ENCODE data around the gene SCAI.

DNA sequence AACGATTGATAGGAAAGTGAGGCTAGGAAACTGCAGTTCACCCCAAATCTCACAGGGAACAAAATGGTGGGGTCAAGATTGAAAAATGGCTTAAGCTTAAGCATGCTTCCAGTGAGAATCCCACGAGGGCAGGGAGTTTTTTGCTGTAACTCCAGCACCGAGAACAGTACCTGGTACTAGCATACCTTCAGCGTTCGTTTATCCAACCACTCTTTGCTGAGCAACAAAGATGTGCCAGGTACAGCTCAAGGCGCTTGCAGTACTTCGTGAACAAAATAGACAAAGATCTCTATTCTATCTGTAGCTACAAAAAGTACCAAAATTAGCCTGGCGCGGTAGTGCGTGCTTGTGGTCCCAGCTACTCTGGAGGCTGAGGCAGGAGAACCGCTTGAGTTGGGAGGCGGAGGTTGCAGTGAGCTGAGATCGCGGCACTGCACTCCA lies 47.1 kb upstream of the SCAI start:
- TF ChIP-seq TAF1 (IDR thresholded peaks at IDR 0.05; ENCODE audit: borderline replicate concordance, insufficient read depth, low read length) = no peak
- TF ChIP-seq, protein P1, sequence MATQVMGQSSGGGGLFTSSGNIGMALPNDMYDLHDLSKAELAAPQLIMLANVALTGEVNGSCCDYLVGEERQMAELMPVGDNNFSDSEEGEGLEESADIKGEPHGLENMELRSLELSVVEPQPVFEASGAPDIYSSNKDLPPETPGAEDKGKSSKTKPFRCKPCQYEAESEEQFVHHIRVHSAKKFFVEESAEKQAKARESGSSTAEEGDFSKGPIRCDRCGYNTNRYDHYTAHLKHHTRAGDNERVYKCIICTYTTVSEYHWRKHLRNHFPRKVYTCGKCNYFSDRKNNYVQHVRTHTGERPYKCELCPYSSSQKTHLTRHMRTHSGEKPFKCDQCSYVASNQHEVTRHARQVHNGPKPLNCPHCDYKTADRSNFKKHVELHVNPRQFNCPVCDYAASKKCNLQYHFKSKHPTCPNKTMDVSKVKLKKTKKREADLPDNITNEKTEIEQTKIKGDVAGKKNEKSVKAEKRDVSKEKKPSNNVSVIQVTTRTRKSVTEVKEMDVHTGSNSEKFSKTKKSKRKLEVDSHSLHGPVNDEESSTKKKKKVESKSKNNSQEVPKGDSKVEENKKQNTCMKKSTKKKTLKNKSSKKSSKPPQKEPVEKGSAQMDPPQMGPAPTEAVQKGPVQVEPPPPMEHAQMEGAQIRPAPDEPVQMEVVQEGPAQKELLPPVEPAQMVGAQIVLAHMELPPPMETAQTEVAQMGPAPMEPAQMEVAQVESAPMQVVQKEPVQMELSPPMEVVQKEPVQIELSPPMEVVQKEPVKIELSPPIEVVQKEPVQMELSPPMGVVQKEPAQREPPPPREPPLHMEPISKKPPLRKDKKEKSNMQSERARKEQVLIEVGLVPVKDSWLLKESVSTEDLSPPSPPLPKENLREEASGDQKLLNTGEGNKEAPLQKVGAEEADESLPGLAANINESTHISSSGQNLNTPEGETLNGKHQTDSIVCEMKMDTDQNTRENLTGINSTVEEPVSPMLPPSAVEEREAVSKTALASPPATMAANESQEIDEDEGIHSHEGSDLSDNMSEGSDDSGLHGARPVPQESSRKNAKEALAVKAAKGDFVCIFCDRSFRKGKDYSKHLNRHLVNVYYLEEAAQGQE (IDR thresholded peaks at IDR 0.05; ENCODE audit: insufficient read depth in 1 of 2, low read depth in 2 of 2, low read length in 2 of 2) = no peak
- no peak for TF ChIP-seq SIN3A (IDR thresholded peaks at IDR 0.05; ENCODE audit: borderline replicate concordance, insufficient read depth, low read length)
- no peak for TF ChIP-seq POLR2AphosphoS5 (IDR thresholded peaks at IDR 0.05; ENCODE audit: low read depth, low read length)
- TF ChIP-seq FOXP2 (optimal IDR thresholded peaks at IDR 0.05; ENCODE audit: borderline replicate concordance, extremely low read depth, extremely low read length, insufficient read depth) = no peak
